ENCODE data around the gene VEPH1. TPM values are rescaled to one million over a fixed set of nuclear protein-coding genes. Genes with fewer than 3 reads are reported as not detected.
A peak's percentile ranks its signal among the peaks of the same experiment; 100 is the strongest.

VEPH1 gene
- total RNA-seq, 2 donors from 2014 or later, result 15.0 to 30.0 TPM

DNA sequence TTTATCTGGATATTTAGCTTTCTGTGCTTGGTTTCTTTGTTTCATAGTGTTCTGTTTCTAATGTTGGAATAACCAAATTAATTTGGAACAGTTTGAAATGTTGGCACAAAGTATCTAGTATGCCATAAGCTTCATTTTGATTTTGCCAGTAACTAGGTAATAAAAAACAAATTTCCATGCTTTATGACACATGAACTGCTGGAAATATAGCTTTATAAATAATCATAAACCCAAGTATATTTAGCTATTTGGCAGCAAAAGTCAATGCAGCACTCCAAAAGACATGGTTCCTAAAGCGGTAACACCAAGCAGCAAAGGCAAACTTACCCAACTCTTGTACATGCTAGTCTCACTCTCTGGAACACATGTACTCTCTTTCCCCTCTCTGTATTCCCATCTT lies 237.3 kb downstream of the VEPH1 start:
- H3K36me3 ChIP-seq (replicated peaks in 1 of 2; ENCODE audit: insufficient read depth in 1 of 2, low read depth in 2 of 2), result no peaks in the 10 kb centered on the region
- 93 to 100% methylated on average over 1 of the region's 1 CpG for WGBS, 2 donors
- TF ChIP-seq, protein P1, sequence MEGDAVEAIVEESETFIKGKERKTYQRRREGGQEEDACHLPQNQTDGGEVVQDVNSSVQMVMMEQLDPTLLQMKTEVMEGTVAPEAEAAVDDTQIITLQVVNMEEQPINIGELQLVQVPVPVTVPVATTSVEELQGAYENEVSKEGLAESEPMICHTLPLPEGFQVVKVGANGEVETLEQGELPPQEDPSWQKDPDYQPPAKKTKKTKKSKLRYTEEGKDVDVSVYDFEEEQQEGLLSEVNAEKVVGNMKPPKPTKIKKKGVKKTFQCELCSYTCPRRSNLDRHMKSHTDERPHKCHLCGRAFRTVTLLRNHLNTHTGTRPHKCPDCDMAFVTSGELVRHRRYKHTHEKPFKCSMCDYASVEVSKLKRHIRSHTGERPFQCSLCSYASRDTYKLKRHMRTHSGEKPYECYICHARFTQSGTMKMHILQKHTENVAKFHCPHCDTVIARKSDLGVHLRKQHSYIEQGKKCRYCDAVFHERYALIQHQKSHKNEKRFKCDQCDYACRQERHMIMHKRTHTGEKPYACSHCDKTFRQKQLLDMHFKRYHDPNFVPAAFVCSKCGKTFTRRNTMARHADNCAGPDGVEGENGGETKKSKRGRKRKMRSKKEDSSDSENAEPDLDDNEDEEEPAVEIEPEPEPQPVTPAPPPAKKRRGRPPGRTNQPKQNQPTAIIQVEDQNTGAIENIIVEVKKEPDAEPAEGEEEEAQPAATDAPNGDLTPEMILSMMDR (IDR thresholded peaks at IDR 0.05), result no peak
- no peak for ATAC-seq
- intact Hi-C loops (cut with DNase I), result no loop called here
- peaks cover 13% of the 10 kb centered on the region for H3K4me1 ChIP-seq
- no peaks in the 10 kb centered on the region for H3K9me3 ChIP-seq
- no peak overlapping the region for H3K27ac ChIP-seq
- no peaks in the 10 kb centered on the region for H3K27me3 ChIP-seq
- no peak for DNase-seq
- no peak overlapping the region for H3K4me3 ChIP-seq

DNA sequence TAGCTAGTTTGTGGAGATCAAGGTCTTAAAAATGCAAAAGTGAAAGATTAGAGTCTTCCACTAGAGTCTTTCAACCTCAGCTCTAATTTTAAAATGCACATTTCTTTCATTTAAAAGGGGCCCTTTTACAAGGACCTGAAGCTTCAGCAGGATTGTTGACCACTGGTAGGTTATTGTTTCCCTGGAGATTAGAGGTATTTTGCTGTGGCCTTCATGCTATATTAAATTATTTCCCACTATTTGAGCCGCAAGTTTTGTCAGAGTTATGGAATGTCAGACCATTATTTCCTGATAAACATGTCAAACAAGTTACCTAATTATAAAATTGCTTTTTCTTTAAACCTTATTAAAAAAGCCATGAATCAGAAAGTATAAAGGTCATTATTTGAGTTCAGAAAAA lies 240.2 kb downstream of the VEPH1 start:
- Histone ChIP-seq H3K4me3 (no peak overlapping the region), H3K4me1 (peaks cover 13% of the 10 kb centered on the region), H3K36me3 (replicated peaks in 1 of 2; ENCODE audit: insufficient read depth in 1 of 2, low read depth in 2 of 2) (no peaks in the 10 kb centered on the region), H3K9me3 (no peaks in the 10 kb centered on the region), H3K27me3 (no peaks in the 10 kb centered on the region), H3K27ac (peak overlapping the region in 1 of 4 donors; percentile 47)
- ATAC-seq (peak; percentile 63), DNase-seq (no peak)
- WGBS, 2 donors, result 30 to 45% methylated on average over 1 of the region's 1 CpG
- intact Hi-C loops (cut with DNase I), result no loop called here
- TF ChIP-seq, protein P1 (IDR thresholded peaks at IDR 0.05), result no peak
- no peak for TF ChIP-seq POLR2A (IDR thresholded peaks at IDR 0.05)

DNA sequence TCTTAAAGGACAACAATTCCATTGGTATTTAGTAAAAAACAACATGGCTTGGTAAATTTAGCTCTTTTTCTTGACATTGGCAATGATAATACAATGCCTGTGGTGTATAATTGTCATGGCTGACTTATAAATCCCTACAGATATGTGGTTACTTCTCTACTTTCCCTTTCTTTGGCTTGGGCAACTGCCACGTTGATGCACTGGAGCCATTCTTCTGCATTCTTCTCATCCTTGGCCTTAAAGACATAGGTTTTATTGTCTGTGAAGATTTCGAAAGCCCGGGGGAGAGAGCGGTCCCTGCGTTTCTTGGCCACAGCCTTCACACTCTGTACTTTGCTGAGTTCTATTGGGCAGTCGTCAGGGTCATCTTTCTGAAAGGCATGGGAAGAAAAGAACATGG lies 242.2 kb downstream of the VEPH1 start:
- H3K4me3 ChIP-seq, result no peak overlapping the region
- H3K36me3 ChIP-seq (replicated peaks in 1 of 2; ENCODE audit: insufficient read depth in 1 of 2, low read depth in 2 of 2), result no peaks in the 10 kb centered on the region
- peaks cover 13% of the 10 kb centered on the region for H3K4me1 ChIP-seq
- DNase-seq (no peak), ATAC-seq (no peak)
- intact Hi-C loops (cut with DNase I), result no loop called here
- WGBS, 2 donors, result 87 to 95% methylated on average over 6 of the region's 6 CpGs
- H3K27me3 ChIP-seq, result no peaks in the 10 kb centered on the region
- no peaks in the 10 kb centered on the region for H3K9me3 ChIP-seq
- H3K27ac ChIP-seq, result no peak overlapping the region
- TF ChIP-seq, protein P1 (IDR thresholded peaks at IDR 0.05), result no peak
- no peak for TF ChIP-seq POLR2A (IDR thresholded peaks at IDR 0.05)

DNA sequence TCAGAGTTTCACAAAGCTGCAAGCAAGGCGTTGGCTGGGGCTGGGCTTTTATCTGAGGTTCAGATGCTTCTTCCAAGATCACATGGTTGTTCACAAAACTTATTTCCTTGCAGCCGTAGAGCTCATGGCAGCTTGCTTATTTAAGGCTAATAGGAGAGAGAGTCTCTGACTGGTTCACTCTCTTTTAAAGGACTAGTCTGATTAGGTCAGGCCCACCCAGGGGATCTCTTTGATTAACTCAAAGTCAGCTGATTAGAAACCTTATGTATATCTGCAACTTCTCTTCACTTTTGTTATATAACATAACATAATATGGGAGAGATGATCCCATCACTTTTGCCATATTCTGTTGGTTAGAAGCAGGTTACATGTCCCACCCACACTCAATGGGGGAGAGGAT lies 243.4 kb downstream of the VEPH1 start:
- Histone ChIP-seq H3K4me3 (no peak overlapping the region), H3K27ac (no peak overlapping the region), H3K9me3 (no peaks in the 10 kb centered on the region), H3K4me1 (peaks cover 13% of the 10 kb centered on the region), H3K36me3 (replicated peaks in 1 of 2; ENCODE audit: insufficient read depth in 1 of 2, low read depth in 2 of 2) (no peaks in the 10 kb centered on the region), H3K27me3 (no peaks in the 10 kb centered on the region)
- TF ChIP-seq POLR2A (IDR thresholded peaks at IDR 0.05), result no peak
- TF ChIP-seq, protein P1 (IDR thresholded peaks at IDR 0.05), result no peak
- ATAC-seq (no peak), DNase-seq (no peak)
- intact Hi-C loops (cut with DNase I), result no loop called here
- 70 to 81% methylated on average over 2 of the region's 2 CpGs for WGBS, 2 donors

DNA sequence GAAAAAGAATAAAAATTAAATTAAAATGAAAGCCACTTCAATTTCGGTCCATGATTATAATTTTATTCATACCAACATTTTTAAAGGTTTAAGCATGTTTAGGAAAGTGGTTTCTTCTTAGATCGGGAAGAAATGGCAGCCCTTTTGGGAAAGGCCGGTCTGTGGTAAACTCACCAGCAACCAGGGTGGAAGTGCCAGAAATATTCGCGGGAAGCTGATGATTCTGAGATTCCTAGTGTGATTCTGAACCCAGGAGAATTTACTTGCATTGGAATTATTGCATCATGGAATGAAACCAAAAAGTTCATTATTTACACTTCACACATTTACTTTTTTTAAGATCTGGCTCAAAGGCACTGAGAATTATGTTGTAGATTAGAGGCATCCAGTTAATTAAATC lies 246.1 kb downstream of the VEPH1 start:
- no peaks in the 10 kb centered on the region for H3K36me3 ChIP-seq (replicated peaks in 1 of 2; ENCODE audit: insufficient read depth in 1 of 2, low read depth in 2 of 2)
- H3K27me3 ChIP-seq, result no peaks in the 10 kb centered on the region
- DNase-seq (no peak), ATAC-seq (no peak)
- TF ChIP-seq POLR2A (IDR thresholded peaks at IDR 0.05), result no peak
- TF ChIP-seq, protein P1 (IDR thresholded peaks at IDR 0.05), result no peak
- H3K27ac ChIP-seq, result peak overlapping the region in 1 of 4 donors; percentile 2
- intact Hi-C loops (cut with DNase I), result no loop called here
- no peak overlapping the region for H3K4me3 ChIP-seq
- 74 to 80% methylated on average over 5 of the region's 5 CpGs for WGBS, 2 donors
- H3K9me3 ChIP-seq, result no peaks in the 10 kb centered on the region
- no peaks in the 10 kb centered on the region for H3K4me1 ChIP-seq

All from body of pancreas (tissue), 4 donors.